Osteoblast (primary cell): ENCODE results near the gene PLCL2. TPM values are rescaled to one million over a fixed set of nuclear protein-coding genes. Genes with fewer than 3 reads are reported as not detected.

ENCODE experiments used
- DNase-seq: peaks from one replicate; pipeline ENCODE4 v3.0.0; 2011; ENCODE audit warnings: low spot score, mixed read lengths; ENCODE audit not compliant: insufficient read length; ENCODE audit errors: missing footprints
- H2AFZ ChIP-seq: 2 replicates; pipeline ENCODE4 v1.6.0; 2011; ENCODE audit warnings: mild to moderate bottlenecking, low read length
- H3K27ac ChIP-seq: 2 replicates; pipeline ENCODE4 v1.5.1; 2011; ENCODE audit warnings: mild to moderate bottlenecking, low read depth, low read length, moderate library complexity
- H3K27me3 ChIP-seq: 2 replicates; pipeline ENCODE4 v1.6.0; 2012; ENCODE audit warnings: mild to moderate bottlenecking, control low read depth, inconsistent platforms, low read length, moderate library complexity; ENCODE audit not compliant: insufficient read depth
- H3K36me3 ChIP-seq: 2 replicates; pipeline ENCODE4 v1.5.1; 2011; ENCODE audit warnings: mild to moderate bottlenecking, low read length, control low read depth, moderate library complexity; ENCODE audit not compliant: insufficient read depth
- H3K4me1 ChIP-seq: 2 replicates; pipeline ENCODE4 v1.5.1; 2011; ENCODE audit warnings: mild to moderate bottlenecking, low read length, control low read depth, moderate library complexity; ENCODE audit not compliant: insufficient read depth
- H3K4me2 ChIP-seq: 2 replicates; pipeline ENCODE4 v1.6.0; 2011; ENCODE audit warnings: mild to moderate bottlenecking, low read length; ENCODE audit not compliant: insufficient read depth
- H3K4me3 ChIP-seq: fragments of 200-600 bp; sonication (generic); 3 replicates; pipeline ENCODE4 v1.5.1; 2012; ENCODE audit warnings: mild to moderate bottlenecking, low read length, inconsistent platforms; ENCODE audit not compliant: insufficient read depth
- H3K79me2 ChIP-seq: 2 replicates; pipeline ENCODE4 v1.6.0; 2012; ENCODE audit warnings: mild to moderate bottlenecking, low read length, control low read depth, inconsistent platforms; ENCODE audit not compliant: insufficient read depth
- H3K9me3 ChIP-seq: 2 replicates; pipeline ENCODE4 v1.5.1; 2011; ENCODE audit warnings: low read depth, low read length, control low read depth
- H4K20me1 ChIP-seq: 2 replicates; pipeline ENCODE4 v1.6.0; 2012; ENCODE audit warnings: mild to moderate bottlenecking, low read length, control low read depth; ENCODE audit not compliant: insufficient read depth
- CTCF ChIP-seq: IDR thresholded peaks from 2 replicates; pipeline ENCODE4 v1.5.1; 2011; ENCODE audit warnings: mild to moderate bottlenecking, low read depth, low read length, moderate library complexity; ENCODE audit errors: extremely low read depth
- total RNA-seq: library from RNA; depleted of rRNA; stranded (reverse); fragments of >200 nt; gene quantifications from 2 replicates; pipeline ENCODE4 v1.2.3, GENCODE V29; 2012

PLCL2 gene
- total RNA-seq, 1 donor: 5.1 TPM

GRCh38 chr3:17059989-17060550 is 175.3 kb downstream of the PLCL2 start:
- Histone ChIP-seq H3K4me2 (no peak overlapping the region), H2AFZ (no peak overlapping the region), H3K27me3 (no peaks in the 10 kb centered on the region), H3K79me2 (no peaks in the 10 kb centered on the region), H3K9me3 (no peaks in the 10 kb centered on the region), H4K20me1 (no peaks in the 10 kb centered on the region), H3K4me3 (no peak overlapping the region), H3K4me1 (peaks cover 22% of the 10 kb centered on the region), H3K36me3 (no peaks in the 10 kb centered on the region), H3K27ac (no peak overlapping the region)
- DNase-seq: no peak
- no peak for TF ChIP-seq CTCF

GRCh38 chr3:17061005-17061404 is 176.2 kb downstream of the PLCL2 start:
- no peaks in the 10 kb centered on the region for H3K9me3 ChIP-seq
- no peak for DNase-seq
- no peaks in the 10 kb centered on the region for H3K27me3 ChIP-seq
- no peaks in the 10 kb centered on the region for H3K79me2 ChIP-seq
- H3K36me3 ChIP-seq: no peaks in the 10 kb centered on the region
- no peak overlapping the region for H3K4me2 ChIP-seq
- H3K27ac ChIP-seq: no peak overlapping the region
- H3K4me3 ChIP-seq: no peak overlapping the region
- H3K4me1 ChIP-seq: peaks cover 13% of the 10 kb centered on the region
- H2AFZ ChIP-seq: no peak overlapping the region
- H4K20me1 ChIP-seq: no peaks in the 10 kb centered on the region
- TF ChIP-seq CTCF: no peak

- no peaks in the 10 kb centered on the region for H4K20me1 ChIP-seq
- no peaks in the 10 kb centered on the region for H3K79me2 ChIP-seq
- H3K36me3 ChIP-seq: no peaks in the 10 kb centered on the region
These were observed 178.0 kb downstream of the PLCL2 start for GRCh38 chr3:17062736-17063135.

GRCh38 chr3:17063596-17063995 is 178.8 kb downstream of the PLCL2 start:
- DNase-seq: no peak
- H3K4me2 ChIP-seq: no peak overlapping the region
- H3K27ac ChIP-seq: no peak overlapping the region
- no peaks in the 10 kb centered on the region for H3K9me3 ChIP-seq
- no peak overlapping the region for H2AFZ ChIP-seq
- no peaks in the 10 kb centered on the region for H3K79me2 ChIP-seq
- no peak overlapping the region for H3K4me3 ChIP-seq
- no peaks in the 10 kb centered on the region for H3K36me3 ChIP-seq
- TF ChIP-seq CTCF: no peak
- no peaks in the 10 kb centered on the region for H4K20me1 ChIP-seq
- no peaks in the 10 kb centered on the region for H3K4me1 ChIP-seq
- H3K27me3 ChIP-seq: no peaks in the 10 kb centered on the region

More at GRCh38 chr3:17062736-17063135, 178.0 kb downstream of the PLCL2 start:
- Histone ChIP-seq H3K9me3 (no peaks in the 10 kb centered on the region), H3K4me1 (no peaks in the 10 kb centered on the region), H3K27ac (no peak overlapping the region), H3K27me3 (no peaks in the 10 kb centered on the region), H3K4me3 (no peak overlapping the region), H2AFZ (no peak overlapping the region), H3K4me2 (no peak overlapping the region)
- no peak for DNase-seq
- TF ChIP-seq CTCF: no peak
